Liver (tissue), 9 donors: Measurements from ENCODE around the gene FCRL6. TPM values are rescaled to one million over a fixed set of nuclear protein-coding genes. Genes with fewer than 3 reads are reported as not detected.
A peak's percentile ranks its signal among the peaks of the same experiment; 100 is the strongest.

ENCODE experiments used
- DNase-seq: peaks from one replicate; pipeline ENCODE4 v3.0.0-alpha.2; 2017; ENCODE audit warnings: low spot score
- H3K27ac ChIP-seq, 2 donors: one replicate each; pipeline ENCODE4 v1.7.0; 2013; ENCODE audit warnings: inconsistent platforms in 2 of 2, low read length in 2 of 2, control low read depth in 1 of 2, low read depth in 1 of 2, mild to moderate bottlenecking in 1 of 2
- H3K27me3 ChIP-seq, 4 donors: one replicate each; pipeline versions ENCODE4 v1.6.1 to v1.7.0; 2013; ENCODE audit warnings: low read length in 3 of 4, inconsistent platforms in 1 of 4, mild to moderate bottlenecking in 1 of 4, moderate library complexity in 1 of 4; ENCODE audit not compliant: control insufficient read depth in 4 of 4, insufficient read depth in 4 of 4
- H3K36me3 ChIP-seq, 4 donors: one replicate each; pipeline versions ENCODE4 v1.6.1 to v1.7.0; 2013; ENCODE audit warnings: low read length in 3 of 4, mild to moderate bottlenecking in 3 of 4, low read depth in 1 of 4, moderate library complexity in 1 of 4; ENCODE audit not compliant: control insufficient read depth in 4 of 4, insufficient read depth in 3 of 4
- H3K4me1 ChIP-seq, 4 donors: one replicate each; pipeline versions ENCODE4 v1.6.1 to v1.7.0; 2013; ENCODE audit warnings: low read length in 3 of 4, mild to moderate bottlenecking in 3 of 4, moderate library complexity in 1 of 4; ENCODE audit not compliant: control insufficient read depth in 4 of 4, insufficient read depth in 4 of 4
- H3K4me3 ChIP-seq, 3 donors: one replicate each; pipeline versions ENCODE4 v1.6.1 to v1.7.0; 2013; ENCODE audit warnings: low read length in 3 of 3, control low read depth in 1 of 3, low read depth in 1 of 3, mild to moderate bottlenecking in 1 of 3
- H3K9ac ChIP-seq, 2 donors: one replicate each; pipeline ENCODE4 v1.7.0; 2013; ENCODE audit warnings: low read length in 2 of 2, mild to moderate bottlenecking in 2 of 2, moderate library complexity in 2 of 2, control low read depth in 1 of 2, low read depth in 1 of 2
- H3K9me3 ChIP-seq, 4 donors: one replicate each; pipeline versions ENCODE4 v1.6.1 to v1.7.0; 2013; ENCODE audit warnings: low read length in 3 of 4; ENCODE audit not compliant: control insufficient read depth in 4 of 4
- EGR1 ChIP-seq, 2 donors: IDR thresholded peaks; 2 replicates each; pipeline ENCODE4 v1.6.1; 2016 to 2018; ENCODE audit warnings: antibody characterized with exemption in 2 of 2, low read depth in 2 of 2
- FOXA2 ChIP-seq: IDR thresholded peaks from 2 replicates; pipeline ENCODE4 v1.6.1; 2016; ENCODE audit warnings: antibody characterized with exemption
- GABPA ChIP-seq, 2 donors: IDR thresholded peaks in 1 of 2; conservative IDR thresholded peaks in 1 of 2; 2 replicates each; pipeline ENCODE4 v1.6.1; 2016; ENCODE audit warnings: antibody characterized with exemption in 2 of 2, mild to moderate bottlenecking in 1 of 2, moderate library complexity in 1 of 2
- HNF4A ChIP-seq, 2 donors: conservative IDR thresholded peaks; 2 replicates each; pipeline ENCODE4 v1.6.1; 2016; ENCODE audit warnings: antibody characterized with exemption in 2 of 2, mild to moderate bottlenecking in 2 of 2
- NR2F2 ChIP-seq: IDR thresholded peaks from 2 replicates; pipeline ENCODE4 v1.6.1; 2016; ENCODE audit warnings: antibody characterized with exemption
- RAD21 ChIP-seq, 2 donors: IDR thresholded peaks; 2 replicates each; pipeline ENCODE4 v1.6.1; 2016; ENCODE audit warnings: antibody characterized with exemption in 2 of 2, mild to moderate bottlenecking in 2 of 2
- SP1 ChIP-seq: IDR thresholded peaks from 2 replicates; pipeline ENCODE4 v1.6.1; 2018; ENCODE audit warnings: antibody characterized with exemption, mild to moderate bottlenecking
- YY1 ChIP-seq: IDR thresholded peaks from 2 replicates; pipeline ENCODE4 v1.6.1; 2016; ENCODE audit warnings: antibody characterized with exemption, mild to moderate bottlenecking
- WGBS: extraction: QIAGEN DNeasy Blood & Tissue Kit; methylation state at CpG from one replicate; pipeline ENCODE4 v1.1.7; 2013; 5-methylcytosine and 5-hydroxymethylcytosine counted together
- polyA plus RNA-seq, 2 donors: library from polyadenylated mRNA; stranded (reverse) in 1 of 2; unstranded in 1 of 2; fragments of 200-250 nt in 1 of 2; fragments of >200 nt in 1 of 2; fragmentation: Nextera tagmentation in 1 of 2; extraction: Ambion mirVana in 1 of 2; gene quantifications; one replicate each; pipeline versions ENCODE4 v1.2.1 to v1.2.3, GENCODE V29; 2013 to 2015
- total RNA-seq, 2 donors: library from RNA; depleted of rRNA; stranded (reverse); fragments of >200 nt; gene quantifications; one replicate each; pipeline ENCODE4 v1.2.3, GENCODE V29; 2014
- TF ChIP-seq, protein P1 (sequence below): IDR thresholded peaks from 2 replicates; pipeline ENCODE4 v1.6.1; 2016; ENCODE audit warnings: antibody characterized with exemption
- donor health status: healthy.
- donor health status: healthy.
- donor health status: healthy.
- donor health status: healthy.
- donor health status: healthy.

FCRL6 gene
- total and polyA plus RNA-seq, 4 donors, result 0.09 to 2.7 (median 0.71) TPM

DNA sequence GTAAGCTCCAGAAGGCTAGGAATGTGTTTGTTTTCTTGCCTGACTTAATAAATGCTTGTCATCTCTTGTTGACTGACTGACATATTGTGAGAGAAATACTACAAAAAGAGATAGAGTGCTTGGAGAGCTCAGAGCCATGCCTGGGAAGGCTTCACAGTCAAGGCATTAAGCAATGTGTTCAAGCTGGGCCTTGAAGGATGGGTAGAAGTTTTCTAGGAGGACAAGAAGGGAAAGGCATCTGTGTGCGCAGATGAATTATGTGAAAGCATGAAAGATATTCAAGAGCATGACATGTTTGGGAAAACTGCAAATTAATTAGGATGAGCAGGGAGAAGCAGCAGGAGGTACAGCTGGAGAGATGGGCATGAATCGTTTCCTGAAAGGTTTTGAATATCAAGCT is 30.1 kb downstream of the FCRL6 start:
- no peak overlapping the region for H3K4me3 ChIP-seq
- no peaks in the 10 kb centered on the region for H3K27me3 ChIP-seq
- no peak for TF ChIP-seq FOXA2
- no peak for TF ChIP-seq EGR1 (IDR thresholded peaks at IDR 0.05; ENCODE audit: low read depth in 2 of 2)
- no peak for TF ChIP-seq NR2F2
- WGBS, result 93% methylated on average over 2 of the region's 2 CpGs
- no peak overlapping the region for H3K9ac ChIP-seq
- H3K9me3 ChIP-seq, result no peaks in the 10 kb centered on the region
- no peak for DNase-seq
- no peaks in the 10 kb centered on the region for H3K36me3 ChIP-seq
- H3K4me1 ChIP-seq, result no peaks in the 10 kb centered on the region
- no peak overlapping the region for H3K27ac ChIP-seq

DNA sequence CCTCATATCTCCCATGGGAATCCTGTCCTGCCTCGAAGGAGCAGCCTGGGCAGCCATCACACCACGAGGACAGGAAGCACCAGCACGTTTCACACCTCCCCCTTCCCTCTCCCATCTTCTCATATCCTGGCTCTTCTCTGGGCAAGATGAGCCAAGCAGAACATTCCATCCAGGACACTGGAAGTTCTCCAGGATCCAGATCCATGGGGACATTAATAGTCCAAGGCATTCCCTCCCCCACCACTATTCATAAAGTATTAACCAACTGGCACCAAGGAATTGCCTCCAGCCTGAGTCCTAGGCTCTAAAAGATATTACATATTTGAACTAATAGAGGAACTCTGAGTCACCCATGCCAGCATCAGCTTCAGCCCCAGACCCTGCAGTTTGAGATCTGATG is 33.2 kb downstream of the FCRL6 start:
- H3K4me3 ChIP-seq, result no peak overlapping the region
- H3K9me3 ChIP-seq, result no peaks in the 10 kb centered on the region
- no peaks in the 10 kb centered on the region for H3K36me3 ChIP-seq
- H3K4me1 ChIP-seq, result no peaks in the 10 kb centered on the region
- TF ChIP-seq, protein P1, sequence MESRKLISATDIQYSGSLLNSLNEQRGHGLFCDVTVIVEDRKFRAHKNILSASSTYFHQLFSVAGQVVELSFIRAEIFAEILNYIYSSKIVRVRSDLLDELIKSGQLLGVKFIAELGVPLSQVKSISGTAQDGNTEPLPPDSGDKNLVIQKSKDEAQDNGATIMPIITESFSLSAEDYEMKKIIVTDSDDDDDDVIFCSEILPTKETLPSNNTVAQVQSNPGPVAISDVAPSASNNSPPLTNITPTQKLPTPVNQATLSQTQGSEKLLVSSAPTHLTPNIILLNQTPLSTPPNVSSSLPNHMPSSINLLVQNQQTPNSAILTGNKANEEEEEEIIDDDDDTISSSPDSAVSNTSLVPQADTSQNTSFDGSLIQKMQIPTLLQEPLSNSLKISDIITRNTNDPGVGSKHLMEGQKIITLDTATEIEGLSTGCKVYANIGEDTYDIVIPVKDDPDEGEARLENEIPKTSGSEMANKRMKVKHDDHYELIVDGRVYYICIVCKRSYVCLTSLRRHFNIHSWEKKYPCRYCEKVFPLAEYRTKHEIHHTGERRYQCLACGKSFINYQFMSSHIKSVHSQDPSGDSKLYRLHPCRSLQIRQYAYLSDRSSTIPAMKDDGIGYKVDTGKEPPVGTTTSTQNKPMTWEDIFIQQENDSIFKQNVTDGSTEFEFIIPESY, result no peak
- TF ChIP-seq RAD21 (IDR thresholded peaks at IDR 0.05), result no peak
- TF ChIP-seq NR2F2, result no peak
- TF ChIP-seq YY1, result no peak
- 79% methylated on average over 3 of the region's 3 CpGs for WGBS
- no peak for DNase-seq
- H3K9ac ChIP-seq, result no peak overlapping the region
- H3K27me3 ChIP-seq, result no peaks in the 10 kb centered on the region
- no peak overlapping the region for H3K27ac ChIP-seq

DNA sequence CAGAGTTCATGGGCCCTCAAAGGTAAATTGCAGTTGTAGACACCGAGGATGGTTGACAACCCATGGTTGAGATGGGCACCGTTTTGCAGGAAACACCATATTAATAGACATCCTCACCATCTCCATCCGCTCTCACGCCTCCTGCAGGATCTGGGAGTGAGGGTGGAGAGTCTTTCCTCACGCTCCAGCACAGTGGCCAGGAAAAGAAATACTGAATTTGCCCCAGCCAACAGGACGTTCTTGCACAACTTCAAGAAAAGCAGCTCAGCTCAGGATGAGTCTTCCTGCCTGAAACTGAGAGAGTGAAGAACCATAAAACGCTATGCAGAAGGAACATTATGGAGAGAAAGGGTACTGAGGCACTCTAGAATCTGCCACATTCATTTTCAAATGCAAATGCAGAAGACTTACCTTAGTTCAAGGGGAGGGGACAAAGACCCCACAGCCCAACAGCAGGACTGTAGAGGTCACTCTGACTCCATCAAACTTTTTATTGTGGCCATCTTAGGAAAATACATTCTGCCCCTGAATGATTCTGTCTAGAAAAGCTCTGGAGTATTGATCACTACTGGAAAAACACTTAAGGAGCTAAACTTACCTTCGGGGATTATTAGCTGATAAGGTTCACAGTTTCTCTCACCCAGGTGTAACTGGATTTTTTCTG is 33.8 kb downstream of the FCRL6 start:
- Histone ChIP-seq H3K27ac (no peak overlapping the region), H3K36me3 (no peaks in the 10 kb centered on the region), H3K9me3 (no peaks in the 10 kb centered on the region), H3K4me1 (no peaks in the 10 kb centered on the region), H3K9ac (no peak overlapping the region), H3K27me3 (no peaks in the 10 kb centered on the region), H3K4me3 (no peak overlapping the region)
- 85% methylated on average over 8 of the region's 8 CpGs for WGBS
- no peak for DNase-seq
- peak; percentile 30 to 34 for TF ChIP-seq RAD21 (IDR thresholded peaks at IDR 0.05)
- TF ChIP-seq GABPA (IDR thresholded peaks at IDR 0.05 in 1 of 2, conservative IDR thresholded peaks at IDR 0.05 in 1 of 2), result no peak

DNA sequence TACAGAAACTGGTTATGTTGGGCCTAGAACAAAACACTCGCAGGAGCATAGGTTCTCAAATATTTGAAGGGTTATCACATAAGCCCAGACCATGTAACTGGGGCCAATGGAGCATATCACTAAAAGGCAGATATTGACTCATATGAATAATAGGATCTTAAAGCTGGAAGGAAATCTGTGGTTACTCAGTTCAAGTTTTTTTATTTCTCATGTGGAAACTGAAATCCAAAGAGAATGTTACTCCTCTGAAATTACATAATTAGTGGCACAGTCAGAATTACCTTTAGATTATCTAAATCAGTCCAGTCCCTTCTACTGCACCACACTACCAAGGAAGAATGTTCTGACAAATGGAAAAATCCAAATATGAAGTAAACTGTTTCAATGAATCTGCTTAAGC is 36.6 kb downstream of the FCRL6 start:
- TF ChIP-seq HNF4A (conservative IDR thresholded peaks at IDR 0.05) (no peak), SP1 (no peak)
- WGBS, result 90% methylated on average over 1 of the region's 1 CpG
- Histone ChIP-seq H3K9ac (no peak overlapping the region), H3K4me1 (no peaks in the 10 kb centered on the region), H3K36me3 (no peaks in the 10 kb centered on the region), H3K9me3 (no peaks in the 10 kb centered on the region), H3K27ac (no peak overlapping the region), H3K27me3 (no peaks in the 10 kb centered on the region), H3K4me3 (no peak overlapping the region)
- no peak for DNase-seq
